HCT116 (cell line): ENCODE measurements around the gene FOXD1. TPM values are rescaled to one million over a fixed set of nuclear protein-coding genes. Genes with fewer than 3 reads are reported as not detected.
A peak's percentile ranks its signal among the peaks of the same experiment; 100 is the strongest.

Experiments
- ATAC-seq: fragments of 200-7000 bp; cut with Tn5 transposase; 2 replicates; pipeline ENCODE4 v1.9.1; 2020; ENCODE audit warnings: mild to moderate bottlenecking, moderate library complexity
- BruUV-seq: library from RNA; stranded (reverse); fragments of 400-500 nt; replicated peaks from 2 replicates; lab custom pipeline; 2021; lab: Mats Ljungman, UMichigan
- CTCF ChIA-PET: fragments of 300-600 bp; sonication (Branson Sonifier 250); formaldehyde crosslinking; loops from one replicate; lab custom pipeline; 2021; ENCODE audit warnings: antibody characterized with exemption; lab: Charles Lee
- POLR2A ChIA-PET: fragments of 300-600, 350-600 bp; sonication (Branson Sonifier 250); formaldehyde crosslinking; loops from one replicate; lab custom pipeline; 2021; ENCODE audit warnings: antibody characterized with exemption; lab: Charles Lee
- RAD21 ChIA-PET, 2 experiments: fragments of 300-600 bp; sonication (Branson Sonifier 250); formaldehyde crosslinking; loops; one replicate each; lab custom pipeline; 2023; ENCODE audit warnings: low total read pairs in 2 of 2; ENCODE audit not compliant: uncharacterized antibody in 2 of 2, unreplicated experiment in 2 of 2, low non-redundant PET in 1 of 2; lab: Charles Lee
- DNase-seq: peaks from one replicate; pipeline ENCODE4 v3.0.0-alpha.2; 2010; ENCODE audit warnings: low read depth, low spot score
- H2AFZ ChIP-seq: fragments of 200-600 bp; shearing (Covaris generic), sonication (generic); 2 replicates; pipeline ENCODE4 v1.6.1; 2017; ENCODE audit warnings: low read depth, mixed run types, mixed read lengths, antibody characterized with exemption, low read length; ENCODE audit not compliant: poor library complexity, severe bottlenecking
- H3K27ac ChIP-seq: 2 replicates; pipeline ENCODE4 v1.5.1; 2012; ENCODE audit warnings: low read depth, low read length
- H3K27me3 ChIP-seq: fragments of 200-600 bp; sonication (generic); 2 replicates; pipeline ENCODE4 v1.6.1; 2016; ENCODE audit warnings: mixed run types, low read length, mixed read lengths; ENCODE audit not compliant: insufficient read depth
- H3K36me3 ChIP-seq, 2 experiments: fragments of 200-500 bp in 1 of 2; fragments of 200-600 bp in 1 of 2; sonication (Bioruptor generic) in 1 of 2; sonication (generic) in 1 of 2; 2 replicates each; pipeline versions ENCODE4 v1.5.1 to v1.6.1; 2014 to 2016; ENCODE audit warnings: low read length in 2 of 2, inconsistent platforms in 1 of 2, mixed read lengths in 1 of 2, mixed run types in 1 of 2; ENCODE audit not compliant: insufficient read depth in 2 of 2, control insufficient read depth in 1 of 2
- H3K4me1 ChIP-seq, 2 experiments: fragments of 200-600 bp in 1 of 2; sonication (generic) in 1 of 2; 2 replicates each; pipeline versions ENCODE4 v1.5.1 to v1.6.1; 2012 to 2017; ENCODE audit warnings: low read length in 2 of 2, inconsistent platforms in 1 of 2, mild to moderate bottlenecking in 1 of 2, mixed read lengths in 1 of 2, mixed run types in 1 of 2, moderate library complexity in 1 of 2; ENCODE audit not compliant: insufficient read depth in 2 of 2, control insufficient read depth in 1 of 2
- H3K4me2 ChIP-seq: fragments of 200-600 bp; sonication (generic); 2 replicates; pipeline ENCODE4 v1.6.1; 2017; ENCODE audit warnings: mixed run types, low read length, mixed read lengths
- H3K4me3 ChIP-seq, 2 experiments: fragments of 200-600 bp in 1 of 2; sonication (generic) in 1 of 2; replicated peaks in 1 of 2; 2 replicates each; pipeline ENCODE4 v1.5.1; 2011 to 2016; ENCODE audit warnings: low read length in 2 of 2, control low read depth in 1 of 2, low read depth in 1 of 2, mild to moderate bottlenecking in 1 of 2, mixed read lengths in 1 of 2, mixed run types in 1 of 2
- H3K79me2 ChIP-seq: fragments of 200-600 bp; sonication (generic); 2 replicates; pipeline ENCODE4 v1.6.1; 2017; ENCODE audit warnings: mild to moderate bottlenecking, mixed run types, low read length, moderate library complexity, mixed read lengths; ENCODE audit not compliant: insufficient read depth
- H3K9ac ChIP-seq: fragments of 200-600 bp; sonication (generic); 2 replicates; pipeline ENCODE4 v1.6.1; 2016; ENCODE audit warnings: low read length, mixed read lengths
- H3K9me2 ChIP-seq: fragments of 200-600 bp; sonication (generic), shearing (Covaris generic); 2 replicates; pipeline ENCODE4 v1.6.1; 2017; ENCODE audit warnings: mixed run types, mild to moderate bottlenecking, moderate library complexity; ENCODE audit not compliant: insufficient read depth
- H3K9me3 ChIP-seq, 2 experiments: fragments of 200-500 bp in 1 of 2; fragments of 200-600 bp in 1 of 2; sonication (Bioruptor generic) in 1 of 2; sonication (generic) in 1 of 2; 2 replicates each; pipeline ENCODE4 v1.6.1; 2014 to 2017; ENCODE audit warnings: low read length in 2 of 2, mixed read lengths in 2 of 2, inconsistent platforms in 1 of 2, low read depth in 1 of 2, mild to moderate bottlenecking in 1 of 2, mixed run types in 1 of 2, moderate library complexity in 1 of 2; ENCODE audit not compliant: control insufficient read depth in 1 of 2, insufficient read depth in 1 of 2
- H4K20me1 ChIP-seq: fragments of 200-600 bp; sonication (generic), shearing (Covaris generic); 2 replicates; pipeline ENCODE4 v1.6.1; 2017; ENCODE audit warnings: mixed run types, mild to moderate bottlenecking, moderate library complexity; ENCODE audit not compliant: insufficient read depth
- ATF3 ChIP-seq: IDR thresholded peaks from 2 replicates; pipeline ENCODE4 v1.6.1; 2012
- CBX3 ChIP-seq: IDR thresholded peaks from 2 replicates; pipeline ENCODE4 v1.6.1; 2012; ENCODE audit warnings: low read depth
- CEBPB ChIP-seq: IDR thresholded peaks from 2 replicates; pipeline ENCODE4 v1.6.1; 2012; ENCODE audit warnings: low read depth
- CTCF ChIP-seq, 3 experiments: fragments of 200-600 bp in 1 of 3; sonication (generic) in 1 of 3; IDR thresholded peaks in 2 of 3; conservative IDR thresholded peaks in 1 of 3; 2 replicates each; pipeline ENCODE4 v1.5.1; 2012 to 2017; ENCODE audit warnings: low read depth in 2 of 3, low read length in 2 of 3, antibody characterized with exemption in 1 of 3, borderline replicate concordance in 1 of 3, control low read depth in 1 of 3, mild to moderate bottlenecking in 1 of 3, mixed read lengths in 1 of 3, mixed run types in 1 of 3, moderate library complexity in 1 of 3; ENCODE audit not compliant: insufficient read depth in 1 of 3
- EGR1 ChIP-seq: IDR thresholded peaks from 2 replicates; pipeline ENCODE4 v1.6.1; 2012; ENCODE audit warnings: low read depth
- ELF1 ChIP-seq: IDR thresholded peaks from 2 replicates; pipeline ENCODE4 v1.6.1; 2012; ENCODE audit warnings: low read depth, borderline replicate concordance
- EZH2 ChIP-seq: fragments of 200-600 bp; sonication (generic); IDR thresholded peaks from 2 replicates; pipeline ENCODE4 v1.6.1; 2017; ENCODE audit warnings: antibody characterized with exemption, mixed run types
- EZH2phosphoT487 ChIP-seq: fragments of 200-600 bp; IDR thresholded peaks from 2 replicates; pipeline ENCODE4 v1.6.1; 2018; ENCODE audit warnings: antibody characterized with exemption, borderline replicate concordance
- FOSL1 ChIP-seq: IDR thresholded peaks from 2 replicates; pipeline ENCODE4 v1.6.1; 2012; ENCODE audit warnings: low read depth
- JUND ChIP-seq: IDR thresholded peaks from 2 replicates; pipeline ENCODE4 v1.6.1; 2012
- POLR2AphosphoS5 ChIP-seq: IDR thresholded peaks from 2 replicates; pipeline ENCODE4 v1.6.1; 2011; ENCODE audit warnings: mild to moderate bottlenecking, low read depth, low read length, moderate library complexity
- RAD21 ChIP-seq: IDR thresholded peaks from 2 replicates; pipeline ENCODE4 v1.6.1; 2012; ENCODE audit warnings: low read depth, mild to moderate bottlenecking
- REST ChIP-seq: IDR thresholded peaks from 2 replicates; pipeline ENCODE4 v1.6.1; 2012; ENCODE audit warnings: low read depth
- SIN3A ChIP-seq: IDR thresholded peaks from 2 replicates; pipeline ENCODE4 v1.6.1; 2012; ENCODE audit warnings: low read depth
- SP1 ChIP-seq: IDR thresholded peaks from 2 replicates; pipeline ENCODE4 v1.6.1; 2012; ENCODE audit warnings: low read depth
- SRF ChIP-seq: IDR thresholded peaks from 2 replicates; pipeline ENCODE4 v1.6.1; 2012; ENCODE audit warnings: low read depth
- YY1 ChIP-seq: IDR thresholded peaks from 2 replicates; pipeline ENCODE4 v1.6.1; 2011; ENCODE audit warnings: low read length, low read depth, moderate library complexity, mild to moderate bottlenecking; ENCODE audit not compliant: insufficient replicate concordance; ENCODE audit errors: extremely low read depth
- ZFX ChIP-seq: fragments of 450-650 bp; IDR thresholded peaks from 2 replicates; pipeline ENCODE4 v1.6.1; 2017
- ZNF274 ChIP-seq: fragments of 200-500 bp; sonication (Bioruptor generic); IDR thresholded peaks from 2 replicates; pipeline ENCODE4 v1.6.1; 2014; ENCODE audit warnings: mild to moderate bottlenecking, low read depth, low read length, inconsistent platforms
- intact Hi-C: fragments of 100-400 bp; cut with micrococcal nuclease; formaldehyde crosslinking; loops from 2 replicates; pipeline ENCODE4 v1.10.0; 2022
- total RNA-seq: library from RNA; stranded (reverse); gene quantifications from one replicate; pipeline ENCODE4 v1.2.1, GENCODE V29; 2021; ENCODE audit not compliant: unreplicated experiment

FOXD1 gene
- total RNA-seq, 1 experiment from 2014 or later, result 26.8 TPM

GRCh38 chr5:73437101-73437776 lies 11.3 kb downstream of the FOXD1 start (continued):
- TF ChIP-seq POLR2AphosphoS5 (peak; percentile 51; the same call in 1 of the 2 replicates), JUND (no peak), ZNF274 (no peak), SRF (no peak), SP1 (no peak)
- TF ChIP-seq, all 23 proteins: peak for 8

- no peak for TF ChIP-seq EGR1
- no peak for TF ChIP-seq JUND
- TF ChIP-seq CEBPB, result no peak
- TF ChIP-seq REST, result no peak
- no peak for TF ChIP-seq YY1
- TF ChIP-seq RAD21, result no peak
- TF ChIP-seq SIN3A, result no peak
- TF ChIP-seq EZH2phosphoT487, result no peak
- no peak for TF ChIP-seq POLR2AphosphoS5
- no peak for TF ChIP-seq CBX3
- TF ChIP-seq EZH2, result no peak
- TF ChIP-seq ELF1, result no peak
- TF ChIP-seq ZFX, result no peak
- no peak for TF ChIP-seq FOSL1
- TF ChIP-seq ZNF274, result no peak
- no peak for TF ChIP-seq SRF
- no peak for TF ChIP-seq ATF3
- TF ChIP-seq CTCF (IDR thresholded peaks at IDR 0.05 in 2 of 3, conservative IDR thresholded peaks at IDR 0.05 in 1 of 3; ENCODE audit: borderline replicate concordance in 1 of 3, insufficient read depth in 1 of 3, low read depth in 2 of 3, low read length in 2 of 3), result no peak
- H4K20me1 ChIP-seq, result no peaks in the 10 kb centered on the region
- RAD21 ChIA-PET, result no interaction called here
- no peaks in the 10 kb centered on the region for H3K9me3 ChIP-seq
- ATAC-seq, result no peak
- CTCF ChIA-PET, result interaction anchor here (0.8 to 1.6 kb wide), 3 partner anchors 11 to 221 kb away, joined by 4 to 6 read pairs (median 5); partner anchors contain the start of gene FOXD1
- no peaks in the 10 kb centered on the region for H3K36me3 ChIP-seq
- peak overlapping the region; percentile 68 for H3K27ac ChIP-seq
- peak overlapping the region; percentile 57 for H3K9ac ChIP-seq
- H3K9me2 ChIP-seq, result no peaks in the 10 kb centered on the region
- no peaks in the 10 kb centered on the region for H3K79me2 ChIP-seq
- peak overlapping the region in 1 of 2 experiments; percentile 55; a peak in 1 of 4 replicates for H3K4me3 ChIP-seq
- no TSS peak for BruUV-seq
- intact Hi-C loops, result no loop called here
- H3K4me1 ChIP-seq, result peaks cover 7 to 25% of the 10 kb centered on the region in 2 experiments; a peak in 2 of 4 replicates
- peak overlapping the region; percentile 58 for H2AFZ ChIP-seq
- POLR2A ChIA-PET, result interaction anchor here (3.0 kb wide), 1 partner anchor 12 kb away, joined by 9 read pairs; the partner anchor contains the start of gene FOXD1
- no peak for DNase-seq
- H3K4me2 ChIP-seq, result peak overlapping the region; percentile 76
- no peaks in the 10 kb centered on the region for H3K27me3 ChIP-seq
Observed at GRCh38 chr5:73436535-73437100, 12.0 kb downstream of the FOXD1 start.
